Esophagus muscularis mucosa (tissue), 3 donors: Measurements from ENCODE around the gene CDH15.

ENCODE experiments used
- POLR2AphosphoS5 ChIP-seq, 2 donors: sonication (generic); formaldehyde crosslinking; IDR thresholded peaks; one replicate each; pipeline ENCODE4 v1.6.1; 2017; ENCODE audit warnings: antibody characterized with exemption in 2 of 2
- TF ChIP-seq, protein P1 (sequence below), 3 experiments: fragments of 200-600 bp in 2 of 3; fragments of 450-650 bp in 1 of 3; sonication (generic) in 2 of 3; IDR thresholded peaks; one replicate each; pipeline ENCODE4 v1.5.1; 2017 to 2019; ENCODE audit warnings: antibody characterized with exemption in 3 of 3, mild to moderate bottlenecking in 2 of 3, moderate library complexity in 1 of 3

DNA sequence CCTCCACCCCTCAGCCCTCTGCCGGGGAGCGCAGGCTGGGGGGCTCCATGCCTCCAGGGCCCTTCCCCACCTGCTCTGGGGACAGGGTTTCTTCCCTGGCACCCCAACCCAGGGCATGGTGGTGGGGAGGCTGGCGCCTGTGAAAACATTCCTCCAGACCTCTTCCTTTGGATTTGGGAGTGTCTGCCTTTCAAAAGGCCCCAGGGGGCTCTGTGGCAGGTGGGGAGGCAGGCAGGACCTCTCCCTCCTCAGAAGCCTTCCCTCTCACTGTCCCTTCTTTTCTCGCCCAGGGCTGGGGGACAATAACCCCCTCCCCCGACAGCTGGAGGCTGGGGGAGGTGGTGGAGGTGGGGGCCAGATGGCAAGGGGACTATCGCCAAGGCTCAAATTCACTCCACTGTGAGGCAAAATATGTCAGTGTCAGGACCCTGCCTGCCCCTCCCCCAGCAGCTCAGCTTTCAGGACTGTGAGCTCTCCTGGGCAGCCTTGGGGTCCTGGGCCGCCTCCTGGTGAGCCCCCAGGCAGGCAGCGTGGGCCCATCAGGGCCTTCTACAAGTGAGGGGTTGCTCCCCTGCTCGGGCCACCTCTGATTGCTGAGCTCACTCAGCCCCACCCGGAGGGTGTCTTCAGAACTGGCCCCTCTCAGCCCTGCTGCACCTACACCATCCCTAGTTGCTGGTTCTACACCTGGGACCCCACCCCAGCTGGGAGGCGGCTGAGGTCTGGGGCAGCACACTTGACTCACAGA is 1.8 kb downstream of the CDH15 start:
- TF ChIP-seq, protein P1, sequence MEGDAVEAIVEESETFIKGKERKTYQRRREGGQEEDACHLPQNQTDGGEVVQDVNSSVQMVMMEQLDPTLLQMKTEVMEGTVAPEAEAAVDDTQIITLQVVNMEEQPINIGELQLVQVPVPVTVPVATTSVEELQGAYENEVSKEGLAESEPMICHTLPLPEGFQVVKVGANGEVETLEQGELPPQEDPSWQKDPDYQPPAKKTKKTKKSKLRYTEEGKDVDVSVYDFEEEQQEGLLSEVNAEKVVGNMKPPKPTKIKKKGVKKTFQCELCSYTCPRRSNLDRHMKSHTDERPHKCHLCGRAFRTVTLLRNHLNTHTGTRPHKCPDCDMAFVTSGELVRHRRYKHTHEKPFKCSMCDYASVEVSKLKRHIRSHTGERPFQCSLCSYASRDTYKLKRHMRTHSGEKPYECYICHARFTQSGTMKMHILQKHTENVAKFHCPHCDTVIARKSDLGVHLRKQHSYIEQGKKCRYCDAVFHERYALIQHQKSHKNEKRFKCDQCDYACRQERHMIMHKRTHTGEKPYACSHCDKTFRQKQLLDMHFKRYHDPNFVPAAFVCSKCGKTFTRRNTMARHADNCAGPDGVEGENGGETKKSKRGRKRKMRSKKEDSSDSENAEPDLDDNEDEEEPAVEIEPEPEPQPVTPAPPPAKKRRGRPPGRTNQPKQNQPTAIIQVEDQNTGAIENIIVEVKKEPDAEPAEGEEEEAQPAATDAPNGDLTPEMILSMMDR (IDR thresholded peaks at IDR 0.05) = no peak
- no peak for TF ChIP-seq POLR2AphosphoS5 (IDR thresholded peaks at IDR 0.05)
